GM18873 (cell line): ENCODE results near the gene TIGAR.

Source experiments
- ATAC-seq: cut with Tn5 transposase; IDR thresholded peaks from one replicate; pipeline ENCODE4 v1.9.1; 2021; ENCODE audit warnings: mild to moderate bottlenecking, moderate library complexity, moderate number of reproducible peaks; ENCODE audit not compliant: unreplicated experiment, low FRiP score

The TIGAR gene

DNA sequence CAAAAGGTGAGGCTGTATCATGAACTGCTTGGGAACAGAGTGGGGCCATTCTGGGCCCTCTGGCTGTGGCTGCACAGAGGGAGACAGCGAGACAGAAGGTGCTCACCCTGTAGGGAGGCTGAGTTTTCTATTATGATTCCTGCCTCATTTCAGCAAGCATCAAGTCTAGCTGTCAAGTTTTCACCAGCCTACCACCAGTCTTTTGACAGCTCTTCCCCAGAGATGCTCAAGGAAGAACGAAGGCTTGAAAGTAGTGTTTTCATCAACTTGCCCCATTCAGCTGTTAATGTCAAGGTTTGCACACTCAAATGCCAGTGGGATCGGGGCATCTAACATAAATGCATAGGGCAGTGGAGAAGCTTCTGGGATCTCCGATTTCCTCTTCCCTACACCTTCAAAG lies 48.5 kb downstream of the TIGAR start:
- no peak for ATAC-seq

DNA sequence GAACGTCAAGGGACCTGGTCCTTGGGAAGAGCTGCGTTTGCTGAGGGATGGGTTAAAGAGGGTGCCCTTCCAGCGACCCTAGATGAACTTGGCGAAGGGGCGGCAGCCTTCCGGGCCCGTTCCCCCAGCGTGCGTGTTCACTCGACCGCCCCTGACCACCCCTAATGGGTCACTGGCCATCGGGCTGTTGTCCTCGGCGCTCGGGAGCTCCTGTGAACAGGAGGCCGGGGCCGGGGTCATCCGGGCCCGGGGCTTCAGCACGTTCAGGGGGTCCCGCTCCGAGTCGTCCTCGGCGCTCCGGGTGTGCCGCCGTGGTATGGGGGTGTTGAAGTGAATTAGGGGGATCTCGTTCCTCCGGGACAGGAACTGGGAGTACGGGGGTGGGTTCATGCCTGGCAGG lies 49.3 kb downstream of the TIGAR start:
- no peak for ATAC-seq

DNA sequence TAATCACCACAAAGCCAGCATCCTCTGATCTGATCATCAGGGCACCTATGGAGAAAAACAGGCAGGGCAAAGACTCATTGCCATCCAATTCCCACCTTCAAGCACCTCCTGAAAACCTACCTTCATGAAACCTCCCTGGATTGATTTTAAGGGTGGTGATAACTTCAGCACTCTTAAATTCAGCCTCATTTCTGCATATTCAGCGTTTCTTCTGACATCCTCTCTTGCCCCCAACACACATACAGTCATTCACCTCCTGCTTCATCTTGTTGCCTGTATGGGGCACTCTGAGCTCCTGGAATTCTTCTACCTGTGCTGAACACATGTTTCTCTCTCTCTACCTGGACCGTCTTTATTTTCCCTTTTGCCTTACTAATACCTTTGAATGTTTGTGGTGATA lies 51.6 kb downstream of the TIGAR start:
- ATAC-seq: no peak

DNA sequence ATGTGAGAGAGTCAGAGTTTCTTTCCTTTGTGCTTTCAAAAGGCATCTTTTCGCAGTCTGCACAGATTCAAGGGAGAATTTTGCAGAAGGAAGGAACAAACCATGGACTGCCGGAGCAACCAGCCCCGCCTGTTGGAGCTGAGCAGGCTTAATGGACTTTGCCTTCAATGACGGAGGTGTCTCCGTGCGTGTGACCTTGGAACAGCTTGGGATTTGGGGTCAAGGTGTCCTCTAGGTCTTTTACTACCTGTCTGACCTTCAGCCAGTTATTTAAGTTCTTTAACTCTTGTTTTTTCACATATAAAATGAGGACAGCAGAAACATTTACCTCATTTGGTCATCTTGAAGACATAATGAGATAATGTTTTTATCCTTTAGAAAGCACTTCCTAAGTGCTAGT lies 54.4 kb downstream of the TIGAR start:
- no peak for ATAC-seq

DNA sequence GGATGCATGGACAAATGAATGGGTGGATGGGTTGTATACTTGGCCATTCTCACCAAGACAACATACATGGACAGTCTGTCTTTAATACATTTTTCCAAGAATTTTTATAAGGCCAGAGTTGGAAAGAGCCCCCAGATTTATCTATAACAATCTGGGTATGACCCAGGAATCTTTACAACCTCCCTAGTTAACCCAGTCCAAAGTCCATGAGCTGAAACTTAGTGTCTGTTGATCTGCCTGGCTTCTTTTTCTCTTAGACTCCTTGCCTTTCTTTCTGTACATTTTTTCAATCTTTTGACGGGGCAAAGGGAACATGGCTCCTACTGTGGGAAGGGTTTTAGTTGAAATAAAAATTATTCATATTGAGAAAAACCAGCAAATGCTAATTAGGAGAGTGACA lies 57.8 kb downstream of the TIGAR start:
- no peak for ATAC-seq

DNA sequence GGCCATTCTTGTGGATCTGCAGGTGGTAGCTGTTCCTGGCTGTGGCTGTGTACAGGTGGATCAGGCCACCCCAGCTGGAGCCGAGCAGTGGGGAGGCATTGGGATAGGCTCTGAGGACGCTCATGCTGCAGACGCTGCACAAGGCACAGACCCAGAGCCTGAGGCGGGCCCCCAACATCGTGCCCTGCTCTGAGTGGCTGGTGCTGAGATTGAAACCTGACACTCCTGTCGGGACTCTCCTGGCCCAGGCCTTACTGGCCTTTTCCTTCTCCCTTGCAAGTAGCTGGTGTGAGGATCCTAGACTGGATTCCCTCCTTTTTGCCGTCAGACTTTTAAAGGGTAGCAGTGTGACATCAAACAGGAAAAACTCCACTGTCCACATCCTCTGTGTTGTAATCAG lies 58.4 kb downstream of the TIGAR start, which contains the start of gene FGF23:
FGF23 (minus strand) TSS at position 308 of the 400 bp plus-strand sequence; CDS start at position 178, 130 bp downstream.
- ATAC-seq: no peak

DNA sequence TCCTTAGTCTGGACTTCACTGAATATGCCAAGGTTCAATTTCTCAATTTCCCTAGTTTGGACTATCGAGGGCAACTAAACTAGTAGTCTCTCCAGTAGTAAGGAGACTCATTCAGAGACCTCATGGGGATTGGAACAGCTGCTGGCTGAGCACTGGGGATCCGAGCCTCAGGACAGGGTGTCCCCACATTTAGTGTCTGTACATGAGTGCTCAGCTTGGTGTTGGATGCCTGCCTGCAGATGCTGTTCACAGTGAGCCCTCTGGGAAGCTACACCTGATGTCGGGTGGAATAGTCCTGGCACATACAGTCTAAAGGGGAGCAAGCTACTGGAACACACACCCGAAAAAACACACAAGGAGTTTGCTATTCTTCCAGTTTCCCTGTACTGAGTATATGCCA lies 59.3 kb downstream of the TIGAR start:
- no peak for ATAC-seq

DNA sequence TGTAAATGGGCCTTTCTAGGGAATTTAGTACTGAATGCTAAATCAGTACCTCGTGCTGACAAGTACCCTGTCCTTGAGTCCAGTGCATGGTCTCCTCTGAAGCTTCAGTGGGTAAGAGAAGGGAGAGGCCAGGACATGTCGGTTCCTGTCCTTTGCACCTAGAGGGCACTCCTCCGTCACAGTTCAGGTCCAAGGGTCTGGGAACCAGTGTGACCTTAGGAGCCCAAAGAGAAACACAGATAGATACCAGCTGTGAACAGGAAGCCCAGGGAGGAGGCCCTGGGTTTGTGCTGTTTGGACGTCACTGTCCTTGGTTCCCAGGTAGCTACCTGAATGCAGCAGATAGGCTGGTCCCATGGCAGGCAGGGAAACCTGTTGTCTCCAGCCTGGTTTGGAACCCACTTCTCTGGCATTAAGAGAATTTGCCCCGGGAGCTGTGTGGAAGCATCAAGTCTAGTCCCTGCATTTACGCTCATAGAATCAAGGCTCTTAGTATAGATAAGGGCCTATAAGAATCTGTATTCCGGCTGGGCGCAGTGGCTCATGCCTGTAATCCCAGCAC lies 62.4 kb downstream of the TIGAR start:
- no peak for ATAC-seq

DNA sequence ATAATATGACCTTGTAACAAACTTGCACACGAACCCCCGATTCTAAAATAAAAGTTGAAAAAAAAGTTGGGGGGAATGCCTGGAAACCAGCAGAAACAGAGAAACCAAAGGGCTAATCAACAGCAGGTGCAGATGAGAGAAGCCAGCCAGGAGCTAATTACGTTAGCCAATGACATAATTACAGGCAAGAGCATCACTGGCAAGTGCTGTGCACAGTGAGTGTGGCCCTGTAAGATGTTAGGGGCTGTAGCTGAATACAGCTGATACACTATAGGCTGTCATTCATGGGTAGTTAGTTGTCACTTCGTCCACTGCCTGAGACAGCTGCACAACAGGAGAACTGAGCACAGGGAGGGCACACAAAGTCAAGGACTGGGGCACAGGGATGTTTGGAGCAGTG lies 65.8 kb downstream of the TIGAR start:
- no peak for ATAC-seq

DNA sequence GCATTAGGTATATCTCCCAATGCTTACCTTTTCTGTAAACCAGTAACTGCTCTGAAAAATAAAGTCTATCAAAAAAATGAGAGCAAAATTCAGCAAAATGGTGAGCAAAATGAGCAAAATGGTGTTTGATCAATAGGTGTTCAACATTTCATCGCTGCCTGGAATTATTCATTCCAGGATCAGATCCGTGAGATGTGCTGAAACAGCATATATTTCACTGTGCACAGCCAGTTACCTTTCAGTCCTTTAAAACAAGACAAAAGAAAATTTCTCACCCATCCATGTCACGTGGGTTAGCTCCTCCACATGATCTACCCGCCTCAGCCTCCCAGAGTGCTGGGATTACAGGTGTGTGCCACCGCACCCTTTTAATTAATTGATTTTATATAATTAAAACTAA lies 66.6 kb downstream of the TIGAR start:
- ATAC-seq: no peak

DNA sequence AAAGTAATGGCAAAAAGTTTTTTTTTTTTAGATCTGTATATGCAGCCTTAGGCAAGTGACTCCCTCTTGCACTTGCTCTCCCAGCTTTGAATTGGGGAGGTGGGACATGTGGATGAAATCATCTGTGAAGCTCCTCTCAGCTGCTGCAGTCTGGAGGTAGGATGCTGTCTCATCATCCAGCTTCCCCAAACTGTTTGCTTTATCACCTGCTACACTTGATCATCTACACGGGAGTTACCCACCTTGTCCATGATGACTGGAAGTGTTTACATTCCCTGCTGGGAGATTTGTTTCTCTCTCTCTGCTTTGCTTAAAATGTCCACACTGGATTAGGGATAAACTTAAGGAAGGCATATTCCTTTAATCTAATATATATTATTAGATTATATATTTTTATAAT lies 67.0 kb downstream of the TIGAR start:
- no peak for ATAC-seq

DNA sequence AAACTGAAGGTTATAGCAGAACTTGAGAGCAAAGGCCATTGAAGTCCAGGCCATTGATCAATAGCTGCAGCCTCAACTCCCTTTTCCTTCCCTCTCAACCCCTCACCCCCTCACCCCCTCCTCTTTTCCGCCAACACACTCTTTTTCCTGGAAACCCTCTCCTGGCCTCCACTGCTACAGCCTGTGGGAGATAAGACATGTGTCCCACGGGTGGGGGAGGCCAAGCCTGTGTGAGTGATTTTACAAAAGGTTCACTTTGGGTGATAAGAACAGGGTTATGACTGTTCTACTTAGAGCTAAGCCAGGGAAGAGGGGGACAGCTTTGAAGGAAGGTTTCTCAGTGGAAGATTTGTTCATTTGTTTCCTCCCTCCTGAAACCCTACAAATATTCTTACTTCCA lies 67.6 kb downstream of the TIGAR start:
- ATAC-seq: no peak

DNA sequence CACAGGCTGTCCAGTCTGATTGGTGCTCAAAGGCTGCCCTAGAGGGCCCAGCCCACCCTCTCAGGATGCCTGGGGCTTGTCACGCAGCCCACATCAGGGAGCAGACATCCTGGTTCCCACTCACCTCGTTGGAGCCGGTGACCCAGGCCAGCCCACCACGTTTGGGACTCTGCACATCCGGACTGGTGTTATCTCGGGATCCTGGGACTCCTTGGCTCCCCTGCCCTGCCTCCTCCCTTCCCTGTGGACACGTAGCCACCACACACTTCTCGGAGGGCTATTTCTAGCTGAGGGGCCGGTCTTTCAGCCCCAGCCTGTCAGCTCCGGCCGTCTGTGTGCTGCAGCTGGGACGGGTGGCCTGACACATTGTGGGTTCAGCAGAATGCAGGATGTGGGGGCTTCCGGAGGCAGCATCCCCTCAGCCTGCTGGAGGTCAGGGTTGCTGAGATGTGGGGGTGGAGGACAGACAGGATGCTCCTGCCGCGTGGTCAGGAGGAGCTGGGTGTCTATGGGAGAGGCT lies 71.3 kb downstream of the TIGAR start:
- ATAC-seq: no peak

DNA sequence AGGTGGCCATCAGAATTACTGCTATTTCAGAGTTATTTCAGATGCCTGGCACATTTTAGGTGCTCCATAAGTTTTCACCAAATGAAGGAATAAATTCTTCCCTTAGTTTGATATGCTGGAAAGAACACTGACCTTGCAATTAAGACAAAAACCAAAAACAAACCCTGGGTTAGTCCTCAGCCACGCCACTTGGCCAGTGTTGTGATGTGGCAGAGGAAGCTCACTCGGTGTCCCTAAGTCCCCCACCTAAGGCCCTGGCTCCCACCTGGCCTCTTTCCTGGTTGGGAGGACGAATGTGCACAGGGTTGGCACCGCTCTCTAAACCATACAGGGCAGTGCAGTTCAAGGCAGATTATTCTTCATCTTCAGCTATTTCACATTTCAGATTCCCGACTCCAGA lies 72.2 kb downstream of the TIGAR start:
- no peak for ATAC-seq

DNA sequence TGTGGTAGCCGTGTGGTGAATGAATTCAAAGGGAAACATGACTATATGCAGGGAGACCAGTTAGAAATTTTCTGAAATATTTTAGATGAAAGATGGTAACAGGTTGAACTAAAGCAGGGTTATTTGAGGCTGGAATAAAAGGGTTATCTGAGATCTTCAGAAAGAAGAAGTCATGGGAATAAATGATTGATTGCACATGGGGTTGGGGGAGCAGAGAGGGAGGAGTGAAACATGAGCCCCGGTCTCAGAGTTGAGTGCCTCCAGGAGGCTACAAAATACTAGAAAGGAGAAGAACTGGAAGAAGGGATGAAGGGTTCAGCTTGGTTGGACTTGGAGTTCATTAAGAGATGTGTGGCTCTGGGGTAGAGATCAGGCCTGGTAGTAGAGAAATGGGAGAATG lies 74.8 kb downstream of the TIGAR start:
- no peak for ATAC-seq

DNA sequence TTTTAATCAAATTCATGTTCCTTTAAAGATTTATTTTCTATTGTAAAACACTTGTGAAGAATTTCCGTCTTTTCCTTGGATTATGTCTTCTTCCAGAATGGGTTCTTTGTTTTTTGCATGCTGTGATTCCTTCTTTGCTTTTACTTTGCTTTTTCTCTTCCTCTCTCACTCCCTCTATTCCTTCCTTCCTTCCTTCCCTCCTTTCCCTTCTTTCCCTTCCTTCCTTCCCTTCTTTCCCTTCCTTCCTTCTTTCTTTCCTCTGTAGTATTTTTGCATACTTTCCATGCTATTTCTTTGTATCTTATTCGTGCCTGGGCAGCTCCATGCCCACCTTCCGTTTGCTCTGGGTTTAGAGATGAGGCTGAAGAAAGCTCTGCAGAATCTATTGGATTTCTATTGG lies 80.1 kb downstream of the TIGAR start:
- ATAC-seq: no peak

DNA sequence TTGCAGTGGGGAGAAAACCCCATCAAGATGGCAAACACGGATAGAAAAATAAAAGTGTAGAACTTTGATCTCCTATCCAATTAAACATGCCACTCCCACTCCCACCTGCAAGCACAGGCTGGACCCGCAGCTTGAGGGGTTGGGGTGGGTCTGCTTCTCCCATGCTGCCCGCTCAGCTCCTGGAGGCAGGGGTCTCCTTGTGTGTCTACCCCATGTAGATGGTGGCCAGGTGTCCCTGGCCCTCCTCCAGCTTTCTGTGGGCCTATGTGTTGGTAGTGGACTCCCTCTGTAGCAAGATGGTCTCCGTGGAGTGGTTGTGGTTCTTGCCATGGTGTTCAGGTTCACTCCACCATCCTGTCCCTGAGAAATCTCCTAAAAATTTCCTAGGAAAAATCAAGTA lies 82.0 kb downstream of the TIGAR start:
- no peak for ATAC-seq
